NK-92 (cell line): ENCODE data around the gene NFIA.

Source experiments
- DNase-seq: peaks from one replicate; lab custom pipeline; 2025; ENCODE audit not compliant: unreplicated experiment; lab: John Stamatoyannopoulos, UW

The NFIA gene

GRCh38 chr1:61420243-61420642, 337.9 kb downstream of the NFIA start:
- DNase-seq = no peak

- DNase-seq = no peak
Observed at GRCh38 chr1:61420909-61421835, 338.8 kb downstream of the NFIA start.

- no peak for DNase-seq
Observed at GRCh38 chr1:61423643-61424042, 341.3 kb downstream of the NFIA start.

GRCh38 chr1:61424382-61424781, 342.0 kb downstream of the NFIA start:
- DNase-seq = no peak

- DNase-seq = no peak
Observed at GRCh38 chr1:61425040-61425439, 342.7 kb downstream of the NFIA start.

- no peak for DNase-seq
Observed at GRCh38 chr1:61426254-61426653, 343.9 kb downstream of the NFIA start.

GRCh38 chr1:61426885-61427284, 344.5 kb downstream of the NFIA start:
- no peak for DNase-seq

GRCh38 chr1:61427510-61427909, 345.1 kb downstream of the NFIA start:
- DNase-seq = no peak

GRCh38 chr1:61428146-61428545, 345.8 kb downstream of the NFIA start:
- DNase-seq = no peak

GRCh38 chr1:61432616-61433388, 350.4 kb downstream of the NFIA start:
- no peak for DNase-seq

- DNase-seq = no peak
Observed at GRCh38 chr1:61433646-61434045, 351.3 kb downstream of the NFIA start.

- no peak for DNase-seq
Observed at GRCh38 chr1:61434276-61434675, 351.9 kb downstream of the NFIA start.

GRCh38 chr1:61435226-61435625, 352.9 kb downstream of the NFIA start:
- no peak for DNase-seq

GRCh38 chr1:61436016-61436415, 353.7 kb downstream of the NFIA start:
- DNase-seq = no peak

GRCh38 chr1:61436491-61437120, 354.2 kb downstream of the NFIA start:
- no peak for DNase-seq

- DNase-seq = no peak
Observed at GRCh38 chr1:61439234-61439633, 356.9 kb downstream of the NFIA start.

- DNase-seq = no peak
Observed at GRCh38 chr1:61441723-61442262, 359.4 kb downstream of the NFIA start.

- no peak for DNase-seq
Observed at GRCh38 chr1:61442544-61442943, 360.2 kb downstream of the NFIA start.

GRCh38 chr1:61444288-61444687, 361.9 kb downstream of the NFIA start:
- no peak for DNase-seq

GRCh38 chr1:61445269-61445825, 363.0 kb downstream of the NFIA start:
- DNase-seq = no peak

- no peak for DNase-seq
Observed at GRCh38 chr1:61446531-61446991, 364.2 kb downstream of the NFIA start.
